K562 (cell line): Measurements from ENCODE around the gene OPRL1. TPM values are rescaled to one million over a fixed set of nuclear protein-coding genes. Genes with fewer than 3 reads are reported as not detected.
A peak's percentile ranks its signal among the peaks of the same experiment; 100 is the strongest.

Experiments
- AFF4 ChIP-seq: sonication (generic); formaldehyde crosslinking; IDR thresholded peaks from 2 replicates; pipeline ENCODE4 v1.8.0; 2023; ENCODE audit warnings: mild to moderate bottlenecking, missing genetic modification reagents
- BRCA1 ChIP-seq, 2 experiments: fragments of 450-650 bp in 1 of 2; sonication (generic) in 1 of 2; formaldehyde crosslinking in 1 of 2; IDR thresholded peaks; 2 replicates each; pipeline versions ENCODE4 v1.5.0 to v1.6.1; 2017 to 2020; ENCODE audit warnings: mild to moderate bottlenecking in 1 of 2, missing genetic modification reagents in 1 of 2
- CCNT2 ChIP-seq: IDR thresholded peaks from 2 replicates; pipeline ENCODE4 v1.6.1; 2011; ENCODE audit warnings: borderline replicate concordance, low read depth, mild to moderate bottlenecking, moderate library complexity, mixed read lengths, low read length; ENCODE audit not compliant: insufficient read length; ENCODE audit errors: extremely low read depth
- CHCHD3 ChIP-seq: fragments of 250-450 bp; sonication (Bioruptor Pico); IDR thresholded peaks from 2 replicates; pipeline ENCODE4 v2.1.2; 2022; ENCODE audit warnings: mild to moderate bottlenecking
- DACH1 ChIP-seq: fragments of 450-650 bp; IDR thresholded peaks from 2 replicates; pipeline ENCODE4 v1.6.1; 2018; ENCODE audit not compliant: partially characterized antibody
- FOXJ3 ChIP-seq: sonication (generic); formaldehyde crosslinking; IDR thresholded peaks from 2 replicates; pipeline ENCODE4 v1.4.0; 2020; ENCODE audit warnings: mild to moderate bottlenecking, missing genetic modification reagents
- FOXK1 ChIP-seq: sonication (generic); formaldehyde crosslinking; IDR thresholded peaks from 2 replicates; pipeline ENCODE4 v1.8.0; 2022; ENCODE audit warnings: missing genetic modification reagents, mild to moderate bottlenecking, borderline replicate concordance
- HDAC1 ChIP-seq, 2 experiments: fragments of 450-650 bp; IDR thresholded peaks; 2 replicates each; pipeline ENCODE4 v1.6.1; 2016 to 2017; ENCODE audit warnings: inconsistent platforms in 1 of 2, mild to moderate bottlenecking in 1 of 2, moderate library complexity in 1 of 2
- HEY1 ChIP-seq: fragments of 250-450 bp; sonication (Bioruptor Pico); IDR thresholded peaks from 2 replicates; pipeline ENCODE4 v1.5.0; 2020; ENCODE audit warnings: mild to moderate bottlenecking, moderate library complexity, borderline replicate concordance
- MXD1 ChIP-seq: fragments of 250-450 bp; sonication (Bioruptor Pico); IDR thresholded peaks from 2 replicates; pipeline ENCODE4 v1.8.0; 2021; ENCODE audit warnings: borderline replicate concordance, mild to moderate bottlenecking, moderate library complexity; ENCODE audit not compliant: poor library complexity, severe bottlenecking
- MYC ChIP-seq, 2 experiments: fragments of 250-450 bp in 1 of 2; sonication (Bioruptor Pico) in 1 of 2; IDR thresholded peaks; 2 replicates each; pipeline versions ENCODE4 v1.5.1 to v1.6.1; 2012 to 2021; ENCODE audit warnings: low read depth in 2 of 2, borderline replicate concordance in 1 of 2, improper control_type of control experiment in 1 of 2, low read length in 1 of 2, mild to moderate bottlenecking in 1 of 2, moderate library complexity in 1 of 2
- PCBP2 ChIP-seq: fragments of 200-400 bp; formaldehyde crosslinking; IDR thresholded peaks from 2 replicates; pipeline ENCODE4 v1.6.1; 2018; ENCODE audit warnings: low read length, low read depth, mild to moderate bottlenecking, moderate library complexity; ENCODE audit not compliant: poor library complexity, severe bottlenecking
- PHF21A ChIP-seq: fragments of 450-650 bp; IDR thresholded peaks from 2 replicates; pipeline ENCODE4 v1.6.1; 2017; ENCODE audit warnings: low read depth, borderline replicate concordance
- SMAD4 ChIP-seq: fragments of 250-450 bp; sonication (Bioruptor Pico); conservative IDR thresholded peaks from 2 replicates; pipeline ENCODE4 v1.8.0; 2021; ENCODE audit warnings: inconsistent platforms, mild to moderate bottlenecking, moderate library complexity
- SMC3 ChIP-seq: conservative IDR thresholded peaks from 2 replicates; pipeline ENCODE4 v1.6.1; 2011; ENCODE audit warnings: low read depth, low read length, improper control_type of control experiment; ENCODE audit not compliant: insufficient read depth
- TOE1 ChIP-seq, 2 experiments: fragments of 450-650 bp in 1 of 2; sonication (generic) in 1 of 2; formaldehyde crosslinking in 1 of 2; IDR thresholded peaks; 2 replicates each; pipeline versions ENCODE4 v1.7.1 to v1.8.0; 2016 to 2022; ENCODE audit warnings: borderline replicate concordance in 2 of 2, mild to moderate bottlenecking in 2 of 2, antibody characterized with exemption in 1 of 2, inconsistent platforms in 1 of 2, low read depth in 1 of 2, missing genetic modification reagents in 1 of 2, moderate library complexity in 1 of 2
- ZBTB7A ChIP-seq: IDR thresholded peaks from 2 replicates; pipeline ENCODE4 v1.6.1; 2011; ENCODE audit warnings: low read depth, mild to moderate bottlenecking, low read length, moderate library complexity, borderline replicate concordance; ENCODE audit not compliant: control insufficient read depth
- ZFX ChIP-seq: sonication (generic); formaldehyde crosslinking; IDR thresholded peaks from 2 replicates; pipeline ENCODE4 v1.8.0; 2022; ENCODE audit warnings: mild to moderate bottlenecking, missing genetic modification reagents, moderate library complexity
- ZNF217 ChIP-seq: sonication (generic); formaldehyde crosslinking; IDR thresholded peaks from 2 replicates; pipeline ENCODE4 v1.8.0; 2022; ENCODE audit warnings: mild to moderate bottlenecking, missing genetic modification reagents
- ZNF253 ChIP-seq: fragments of 250-450 bp; sonication (Bioruptor Pico); conservative IDR thresholded peaks from 2 replicates; pipeline ENCODE4 v1.6.1; 2021; ENCODE audit warnings: mild to moderate bottlenecking
- polyA plus RNA-seq, 8 experiments: library from polyadenylated mRNA; depleted of rRNA in 4 of 8; stranded (reverse) in 5 of 8; unstranded in 3 of 8; fragments of >200 nt; fragmentation: Nextera tagmentation in 2 of 8; fragmentation: Illumina TruSeq in 1 of 8; extraction: Ambion mirVana in 2 of 8; extraction: Trizol in 1 of 8; gene quantifications; 2 replicates each; pipeline versions ENCODE4 v1.2.1 to v1.2.3, GENCODE V29; 2011 to 2014; ENCODE audit warnings: inconsistent platforms in 1 of 8, missing spikeins in 1 of 8
- total RNA-seq, 7 experiments: library from RNA; depleted of rRNA in 6 of 7; stranded (reverse); fragments of >200 nt in 6 of 7; fragmentation: Illumina TruSeq in 2 of 7; extraction: Trizol in 2 of 7; gene quantifications; 2 replicates each; pipeline versions ENCODE4 v1.2.1 to v1.2.3, GENCODE V29; 2011 to 2021; ENCODE audit warnings: low replicate concordance in 1 of 7
- TF ChIP-seq, protein P1 (sequence below): sonication (generic); formaldehyde crosslinking; IDR thresholded peaks from 2 replicates; pipeline ENCODE4 v1.5.0; 2020; ENCODE audit warnings: missing genetic modification reagents

OPRL1 gene
- total and polyA plus RNA-seq, 9 of the 15 experiments (the other 6 are each of a cell fraction or from before 2014, with no cell fraction given), result 0.06 to 0.33 (median 0.11) TPM; not detected in 2

DNA sequence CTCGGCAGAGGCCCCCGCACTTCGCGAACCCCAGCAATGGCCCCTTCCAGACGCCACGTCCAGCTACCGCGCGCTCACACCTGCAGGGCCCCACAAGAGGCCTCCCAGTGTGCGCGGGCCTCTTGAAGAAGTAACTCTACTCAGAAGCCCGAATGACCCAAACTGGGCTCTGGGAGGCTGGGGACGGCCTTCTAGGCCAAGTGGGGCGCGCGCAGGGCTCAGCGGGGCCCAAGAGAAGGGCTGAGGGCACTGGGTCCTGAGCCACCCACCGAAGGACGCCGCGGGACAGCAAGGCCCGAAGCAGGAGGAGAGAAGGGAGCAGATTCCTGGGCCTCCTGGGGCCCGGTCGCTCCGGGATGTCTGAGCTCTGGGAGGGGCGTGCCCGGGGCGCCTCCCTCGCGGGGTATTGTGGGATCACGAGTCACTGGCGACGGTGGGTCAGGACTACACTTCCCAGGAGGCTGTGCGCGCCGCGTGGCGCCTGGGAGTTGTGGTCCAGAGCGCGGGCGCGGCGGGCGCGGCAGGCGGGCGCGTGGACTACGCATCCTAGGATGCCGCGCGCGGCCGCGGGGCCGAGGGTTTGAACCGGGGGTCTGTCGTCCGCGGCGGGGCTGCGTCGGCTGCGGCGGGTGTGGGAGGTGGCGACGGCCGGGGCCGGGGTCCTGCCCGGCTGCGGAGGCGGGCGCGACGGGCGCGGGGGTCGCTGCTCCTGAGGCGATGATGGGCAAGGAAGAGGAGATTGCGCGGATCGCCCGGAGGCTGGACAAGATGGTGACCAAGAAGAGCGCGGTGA lies 17.1 kb upstream of the OPRL1 start, which contains the start of gene TCEA2 (continued):
- TF ChIP-seq ZBTB7A (no peak; the same call in 1 of the 2 replicates), PCBP2 (no peak), DACH1 (no peak), TOE1 (IDR thresholded peaks at IDR 0.05; ENCODE audit: borderline replicate concordance) (peak; percentile 55; the same call in 1 of the 2 replicates), TOE1 (CRISPR knock-in tag; IDR thresholded peaks at IDR 0.05; ENCODE audit: borderline replicate concordance, low read depth) (no peak), SMAD4 (CRISPR knock-in tag) (peak; percentile 80), SMC3 (no peak), MYC (IDR thresholded peaks at IDR 0.05; ENCODE audit: low read depth, low read length) (no peak; the same call in 1 of the 2 replicates), MYC (CRISPR knock-in tag; IDR thresholded peaks at IDR 0.05; ENCODE audit: borderline replicate concordance, low read depth) (no peak), ZNF253 (CRISPR knock-in tag) (no peak), ZNF217 (CRISPR knock-in tag) (no peak), CCNT2 (peak; percentile 88), CHCHD3 (no peak), ZFX (peak; percentile 100), AFF4 (CRISPR knock-in tag) (no peak), PHF21A (no peak), BRCA1 (IDR thresholded peaks at IDR 0.05) (no peak), BRCA1 (CRISPR knock-in tag; IDR thresholded peaks at IDR 0.05) (no peak), MXD1 (CRISPR knock-in tag) (no peak), HEY1 (CRISPR knock-in tag) (no peak), HDAC1 (IDR thresholded peaks at IDR 0.05) (no peak), FOXK1 (CRISPR knock-in tag) (no peak), FOXJ3 (CRISPR knock-in tag) (no peak)
- TF ChIP-seq, protein P1, sequence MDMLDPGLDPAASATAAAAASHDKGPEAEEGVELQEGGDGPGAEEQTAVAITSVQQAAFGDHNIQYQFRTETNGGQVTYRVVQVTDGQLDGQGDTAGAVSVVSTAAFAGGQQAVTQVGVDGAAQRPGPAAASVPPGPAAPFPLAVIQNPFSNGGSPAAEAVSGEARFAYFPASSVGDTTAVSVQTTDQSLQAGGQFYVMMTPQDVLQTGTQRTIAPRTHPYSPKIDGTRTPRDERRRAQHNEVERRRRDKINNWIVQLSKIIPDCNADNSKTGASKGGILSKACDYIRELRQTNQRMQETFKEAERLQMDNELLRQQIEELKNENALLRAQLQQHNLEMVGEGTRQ (CRISPR knock-in tag), result peak; percentile 64
